ENCODE measurements around the gene SMCO2.

Gene SMCO2

DNA sequence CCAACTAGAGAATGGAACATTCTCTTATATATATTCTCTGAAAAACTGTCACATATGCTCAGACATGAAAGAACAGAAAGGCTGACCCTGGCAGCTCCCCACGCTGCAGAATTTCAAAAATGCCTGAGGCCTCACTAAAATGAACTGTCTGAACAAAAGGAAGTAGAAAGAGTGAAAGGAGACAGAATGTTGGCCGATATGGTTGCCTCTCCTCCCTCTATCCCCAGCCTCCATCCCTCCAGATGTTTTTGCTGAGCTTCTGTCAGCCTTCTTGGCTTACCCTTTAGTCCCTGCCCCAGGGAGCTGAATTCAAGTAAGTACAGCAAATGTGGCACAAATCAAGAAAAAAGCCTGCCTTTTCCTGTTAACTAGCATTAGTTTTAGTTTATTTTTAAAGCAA, 6.9 kb downstream of the SMCO2 start:
- no peak for DNase-seq (ENCODE audit: low read depth)

DNA sequence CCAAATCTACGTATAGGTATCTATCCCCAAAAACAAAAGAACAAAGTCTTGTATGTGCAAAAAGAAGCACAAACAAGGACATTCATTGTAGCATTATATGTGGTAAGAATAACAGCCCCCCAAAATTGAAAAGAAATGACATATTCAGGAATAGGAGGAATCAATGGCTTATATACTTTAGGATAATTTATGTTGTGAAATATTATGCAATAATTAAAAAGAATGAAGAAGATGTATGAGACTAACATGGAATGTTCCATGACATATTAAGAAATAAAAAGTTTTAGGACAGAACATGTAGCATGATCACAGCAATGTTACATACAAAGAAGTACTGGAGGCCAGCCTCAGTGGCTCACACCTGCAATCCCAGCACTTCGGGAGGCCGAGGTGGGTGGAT, 9.1 kb downstream of the SMCO2 start:
- no peak for DNase-seq (ENCODE audit: low read depth)

DNA sequence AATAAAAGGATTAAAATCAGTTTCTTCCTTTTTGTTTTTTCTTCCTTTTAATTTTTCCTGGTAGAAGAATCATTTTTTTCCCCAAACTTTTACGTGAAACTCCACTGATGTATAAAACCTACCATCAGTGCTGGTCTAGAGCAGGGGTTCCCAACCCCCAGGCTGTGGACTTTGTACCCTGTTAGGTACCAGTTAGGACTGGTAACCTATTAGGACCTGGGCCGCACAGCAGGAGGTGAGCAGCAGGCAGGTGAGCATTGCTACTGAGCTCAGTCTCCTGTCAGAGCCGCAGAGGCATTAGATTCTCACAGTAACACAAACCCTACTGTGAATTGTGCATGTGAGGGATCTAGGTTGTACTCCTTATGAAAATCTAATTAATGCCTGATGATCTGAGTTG, 10.1 kb downstream of the SMCO2 start:
- DNase-seq (ENCODE audit: low read depth), result no peak

DNA sequence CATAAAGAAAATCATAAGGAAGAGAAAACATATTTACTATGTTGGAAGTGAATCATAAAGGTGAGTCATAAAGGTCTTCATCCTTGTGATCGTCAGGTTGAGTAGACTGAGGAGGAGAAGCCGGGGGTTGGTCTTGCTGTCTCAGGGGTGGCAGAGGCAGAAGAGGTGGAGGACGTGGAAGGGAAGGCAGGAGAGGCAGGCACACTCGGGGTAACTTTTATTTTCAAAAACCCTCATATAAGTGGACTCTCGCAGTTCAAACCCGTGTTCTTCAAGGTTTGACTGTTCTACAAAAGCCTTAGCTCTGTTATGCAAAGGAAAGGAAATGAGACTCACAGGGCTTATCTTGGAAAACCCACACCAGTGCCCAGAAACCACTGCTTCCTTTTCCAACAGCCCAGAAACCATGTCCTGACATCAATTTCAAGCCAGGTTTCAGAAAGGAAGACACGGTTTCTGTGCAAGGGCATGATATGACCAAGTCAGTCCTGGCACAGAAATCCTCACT, 14.0 kb downstream of the SMCO2 start:
- no peak for DNase-seq (ENCODE audit: low read depth)

DNA sequence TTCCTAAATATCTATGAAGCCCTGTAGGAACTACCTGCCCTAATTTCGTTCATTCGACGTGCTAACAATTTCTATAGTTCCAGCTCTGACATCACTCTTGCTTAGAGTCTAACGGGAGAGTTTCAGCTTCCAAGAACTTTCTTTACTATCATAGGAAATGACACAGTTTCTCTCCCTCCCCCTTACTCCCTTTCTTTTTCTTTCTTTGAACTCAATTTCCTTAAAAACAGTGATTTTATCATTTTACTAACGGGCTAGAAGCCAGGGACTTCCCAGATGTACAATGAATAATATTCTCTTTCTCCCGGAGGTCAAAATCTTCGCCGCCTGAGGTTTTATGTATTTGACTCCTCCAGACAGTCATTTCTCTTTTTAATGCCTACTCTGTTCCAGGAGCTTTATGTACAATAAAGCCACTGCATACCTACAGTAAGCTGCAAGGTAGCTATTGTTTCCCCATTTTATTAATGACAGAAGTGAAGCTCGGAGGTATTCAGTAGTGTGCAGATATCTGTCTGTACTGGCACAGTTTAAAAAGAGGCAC, 15.7 kb downstream of the SMCO2 start:
- no peak for DNase-seq (ENCODE audit: low read depth)

DNA sequence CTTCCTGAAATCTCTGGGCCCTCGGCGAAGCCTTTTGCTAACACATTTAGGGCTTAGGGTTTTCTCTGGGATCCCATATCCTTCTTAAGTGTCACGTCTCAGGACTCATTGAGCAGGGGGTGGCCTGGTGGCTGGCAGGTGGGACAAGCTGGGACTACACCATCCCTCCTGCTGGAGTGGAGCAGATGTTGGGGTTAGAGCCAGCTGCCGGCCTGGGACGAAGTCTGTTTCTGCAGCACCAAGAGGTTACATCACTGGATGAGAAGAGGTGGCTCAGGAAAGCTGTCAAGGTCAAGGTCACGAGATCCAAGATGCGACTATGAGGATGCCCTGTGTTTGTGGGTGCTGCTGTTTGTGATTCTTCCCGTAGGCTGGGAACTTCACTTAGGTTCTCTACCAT, 16.3 kb downstream of the SMCO2 start:
- DNase-seq (ENCODE audit: low read depth), result no peak

DNA sequence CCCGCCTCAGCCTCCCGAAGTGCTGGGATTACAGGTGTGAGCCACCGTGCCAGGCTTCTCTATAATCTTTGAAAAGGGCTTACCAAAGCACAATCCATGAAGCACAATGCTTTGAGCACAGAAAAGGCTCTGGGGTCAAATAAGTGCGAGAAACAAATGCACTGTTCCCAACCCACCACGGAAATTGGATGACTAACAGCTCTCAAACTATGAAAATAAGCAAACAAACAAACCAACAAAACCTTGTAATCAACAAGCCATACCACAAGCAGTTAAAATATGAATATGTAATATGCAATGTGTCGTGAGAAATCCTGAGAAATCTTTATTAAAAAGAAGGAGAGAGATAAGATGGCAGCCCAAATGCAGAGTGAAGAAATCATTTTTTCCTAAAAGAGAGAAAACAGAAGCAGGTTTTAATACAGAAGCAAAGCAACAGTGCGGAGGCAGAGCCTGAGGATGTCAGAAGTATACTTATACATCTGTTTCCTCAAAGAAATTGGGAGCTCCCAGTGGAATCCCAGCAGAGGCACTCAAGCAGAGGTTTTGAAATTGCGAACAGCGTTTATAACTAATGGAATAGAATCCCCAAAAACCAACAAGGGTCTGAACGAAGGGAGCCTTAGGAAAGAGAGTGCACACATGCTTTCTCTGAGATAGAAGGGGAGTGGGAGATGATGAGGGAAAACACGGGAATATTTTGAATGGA, 17.1 kb downstream of the SMCO2 start:
- DNase-seq (ENCODE audit: low read depth), result no peak

DNA sequence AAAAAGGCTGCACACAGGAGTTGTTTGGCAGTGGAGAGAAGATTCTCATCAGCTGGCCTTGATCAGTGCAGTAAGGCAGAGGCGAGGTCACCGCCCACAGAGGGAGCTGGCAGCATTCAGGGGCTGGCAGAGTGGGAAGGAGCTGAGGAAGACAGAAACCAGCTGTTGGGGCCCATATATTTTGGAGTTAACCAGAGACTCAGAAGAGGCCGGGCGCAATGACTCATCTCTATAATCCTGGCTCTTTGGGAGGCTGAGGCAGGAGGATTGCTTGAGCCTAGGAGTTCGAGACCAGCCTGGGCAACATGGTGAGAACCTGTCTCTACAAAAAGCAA, 17.7 kb downstream of the SMCO2 start:
- no peak for DNase-seq (ENCODE audit: low read depth)

DNA sequence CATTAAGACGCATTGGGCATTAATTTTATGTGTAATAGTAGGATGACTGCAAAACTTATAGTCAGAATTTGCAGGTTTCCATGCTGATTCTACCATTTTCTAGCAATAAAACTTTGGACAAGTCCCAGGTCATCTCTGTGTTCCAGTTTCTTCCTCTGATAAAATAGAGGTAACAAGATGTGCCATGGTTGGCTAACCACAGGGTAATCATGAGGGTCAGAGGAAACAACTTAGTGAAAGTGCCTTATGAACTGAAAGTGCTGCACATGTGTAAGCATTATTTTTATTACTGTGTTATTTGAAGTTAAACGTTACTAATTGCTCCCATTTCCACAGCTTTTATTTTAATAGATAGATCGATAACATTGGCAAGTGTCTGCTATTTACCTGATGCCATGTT, 21.1 kb downstream of the SMCO2 start:
- DNase-seq (ENCODE audit: low read depth), result no peak

DNA sequence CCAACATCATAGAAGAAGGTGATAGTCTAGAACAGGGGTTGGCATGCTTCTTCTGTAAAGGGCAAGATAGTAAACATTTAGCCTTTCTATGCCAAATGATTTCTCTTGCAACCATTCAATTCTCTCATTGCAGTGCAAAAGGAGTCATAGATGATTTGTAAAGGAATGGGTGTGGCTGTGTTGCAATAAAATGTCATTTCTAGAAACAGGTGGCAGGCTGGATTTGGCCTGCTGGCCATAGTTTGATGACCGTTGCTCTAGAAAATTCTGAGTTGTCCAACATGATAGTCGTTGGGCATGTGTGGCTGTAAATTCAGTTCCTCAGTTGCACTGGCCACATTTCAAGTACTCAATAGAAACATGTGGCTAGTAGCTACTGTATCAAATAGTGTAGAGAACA, 21.7 kb downstream of the SMCO2 start:
- DNase-seq (ENCODE audit: low read depth), result no peak

DNA sequence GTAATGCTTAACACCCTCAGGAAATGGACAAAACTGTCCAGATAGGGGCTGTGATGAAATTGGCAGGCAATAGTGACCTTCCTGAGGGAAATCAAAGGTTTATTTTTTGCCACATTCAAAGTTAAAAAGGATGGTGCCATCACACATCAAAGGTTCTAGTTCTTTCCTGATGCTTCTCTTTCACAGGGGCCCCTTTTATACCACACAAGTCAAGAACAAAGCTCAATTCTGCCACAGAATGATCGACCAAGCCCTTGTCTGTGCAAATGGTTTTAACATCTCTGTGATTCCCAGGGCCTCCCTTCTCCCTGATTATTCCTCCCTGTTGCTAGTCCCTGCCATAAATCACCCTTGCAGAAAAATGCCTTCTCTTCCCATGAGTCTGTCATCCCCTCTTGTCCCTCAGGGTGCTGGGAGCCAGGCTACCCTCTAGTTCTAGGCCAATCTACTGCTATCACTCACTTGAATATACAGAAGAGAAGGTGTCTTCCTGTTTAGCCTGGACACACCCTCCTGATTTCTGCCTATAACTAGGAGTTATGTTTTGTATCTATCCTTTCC, 22.7 kb downstream of the SMCO2 start:
- no peak for DNase-seq (ENCODE audit: low read depth)

DNA sequence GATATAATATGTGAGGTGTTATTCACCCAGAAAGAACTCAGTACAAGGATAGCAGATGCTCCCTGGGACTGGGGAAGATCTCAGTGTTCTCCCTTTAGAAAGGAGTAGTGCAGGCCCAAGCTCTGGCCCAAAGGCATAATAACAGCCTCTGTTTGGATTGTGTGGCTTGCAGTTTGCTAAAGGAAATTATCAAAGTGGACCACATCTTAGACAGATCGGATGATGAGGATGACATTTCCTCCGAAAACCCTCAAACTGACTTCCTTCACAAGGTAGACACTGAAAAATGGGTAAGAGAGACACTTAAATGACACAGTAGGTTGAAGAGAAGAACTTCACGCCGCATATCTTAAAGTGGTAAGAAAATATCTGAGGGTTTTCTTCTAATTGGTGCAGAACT, 26.1 kb downstream of the SMCO2 start:
- no peak for DNase-seq (ENCODE audit: low read depth)

DNA sequence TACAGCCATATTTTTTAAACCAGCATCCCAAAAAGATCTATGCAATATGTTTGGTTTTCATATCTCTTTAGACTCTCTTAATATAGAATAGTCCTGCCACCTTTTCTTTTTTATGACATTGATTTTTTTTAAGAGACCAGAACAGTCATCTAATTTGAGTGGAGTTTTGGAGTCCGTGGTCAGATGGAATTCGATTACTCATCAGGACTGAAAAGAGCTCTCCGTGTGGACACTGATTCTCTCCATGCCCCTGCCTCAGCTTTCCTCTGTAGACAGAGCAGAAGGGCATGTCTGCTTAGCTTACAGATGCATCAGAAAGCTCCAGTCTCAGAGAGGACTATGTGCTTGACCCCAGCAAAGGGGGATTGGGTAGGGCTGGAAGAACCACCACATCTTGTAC, 27.8 kb downstream of the SMCO2 start:
- DNase-seq (ENCODE audit: low read depth), result no peak

DNA sequence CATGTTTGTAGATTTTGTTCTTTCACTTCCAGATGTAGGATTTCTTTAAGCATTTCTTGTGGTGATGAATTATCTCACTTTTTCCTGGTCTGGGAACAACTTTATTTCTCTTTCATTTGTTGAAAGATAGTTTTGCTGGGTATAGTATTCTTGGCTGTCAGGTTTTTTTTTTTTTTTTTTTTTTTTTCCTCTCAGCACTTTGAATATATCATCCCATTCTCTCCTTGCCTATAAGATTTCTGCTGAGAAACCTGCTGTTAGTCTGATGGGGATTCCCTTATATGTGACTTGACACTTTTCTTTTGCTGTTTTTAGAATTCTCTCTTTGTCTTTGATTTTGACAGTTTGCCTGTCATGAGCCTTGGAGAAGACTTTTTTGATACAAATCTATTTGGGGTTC, 30.5 kb downstream of the SMCO2 start:
- no peak for DNase-seq (ENCODE audit: low read depth)

DNA sequence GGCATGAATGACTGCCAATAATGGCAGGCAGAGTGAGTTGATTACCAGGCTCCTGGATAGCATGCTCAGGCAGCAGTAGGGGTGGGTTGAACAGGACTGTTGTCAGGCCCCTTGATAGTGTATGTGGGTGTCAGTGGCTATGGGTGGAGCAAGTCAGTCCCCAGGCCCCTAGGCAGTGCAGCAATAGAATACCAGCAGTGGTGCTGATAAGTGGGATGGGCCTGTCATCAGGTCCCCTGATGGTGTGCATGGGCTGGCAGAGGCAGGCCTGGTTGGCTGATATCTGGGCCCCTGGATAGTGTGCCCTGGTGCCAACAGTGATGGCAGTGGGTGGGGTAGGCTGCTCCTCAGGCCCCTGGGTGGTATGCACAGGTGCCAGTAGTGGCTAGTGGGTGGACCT, 32.4 kb downstream of the SMCO2 start:
- DNase-seq (ENCODE audit: low read depth), result no peak

DNA sequence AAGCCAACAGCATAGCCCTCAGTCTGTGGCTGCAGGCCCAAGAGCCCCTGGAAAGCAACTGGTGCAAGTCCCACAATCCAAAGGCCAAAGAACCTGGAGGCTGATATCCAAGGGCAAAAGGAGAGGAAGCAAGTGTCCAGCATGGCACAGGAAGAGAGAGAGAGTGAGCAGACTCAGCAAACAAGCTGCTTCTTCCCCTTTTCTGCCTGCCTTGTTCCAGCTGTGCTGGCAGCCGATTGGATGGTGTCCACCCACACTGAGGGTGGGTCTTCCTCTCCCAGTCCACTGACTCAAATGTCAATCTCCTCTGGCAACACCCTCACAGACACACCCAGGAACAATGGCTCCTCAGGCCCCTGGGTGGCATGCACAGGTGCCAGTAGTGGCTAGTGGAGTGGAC, 33.5 kb downstream of the SMCO2 start:
- no peak for DNase-seq (ENCODE audit: low read depth)

DNA sequence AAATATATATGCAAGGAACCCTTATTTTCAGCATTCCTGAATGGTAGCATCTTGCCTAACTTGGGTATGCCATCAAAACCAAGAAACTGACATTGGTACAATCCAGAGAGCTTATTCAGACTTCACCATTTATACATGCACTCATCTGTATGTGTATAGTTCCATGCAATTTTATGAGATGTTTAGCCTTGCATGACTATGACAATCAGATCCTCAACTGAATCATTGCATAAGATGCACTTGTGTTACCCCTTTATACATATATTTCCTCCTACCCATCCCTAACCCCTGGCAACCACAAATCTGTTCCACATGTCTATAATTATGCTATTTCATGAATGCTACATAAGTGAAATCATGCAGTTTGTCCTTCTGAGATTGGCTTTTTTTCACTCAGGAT, 40.4 kb downstream of the SMCO2 start:
- no peak for DNase-seq (ENCODE audit: low read depth)

DNA sequence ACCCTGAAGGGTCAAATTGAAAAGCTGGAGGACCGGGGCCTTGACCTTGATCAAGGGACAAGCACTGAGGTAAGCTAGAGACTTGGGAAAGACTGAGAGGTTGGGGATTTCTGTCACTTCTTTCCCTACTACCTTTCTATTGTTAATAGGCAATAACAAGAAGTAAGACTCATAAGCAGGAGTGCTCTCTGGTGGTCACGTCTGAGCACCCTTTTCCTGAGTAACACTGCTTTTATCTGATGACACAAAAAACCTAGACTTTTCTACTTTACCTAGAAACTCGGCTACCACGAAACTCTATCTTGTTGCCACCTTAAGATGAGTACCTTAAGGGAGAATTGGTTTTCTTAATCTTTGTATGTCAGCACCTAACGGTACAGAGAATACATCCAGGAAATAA, 41.9 kb downstream of the SMCO2 start:
- no peak for DNase-seq (ENCODE audit: low read depth)

DNA sequence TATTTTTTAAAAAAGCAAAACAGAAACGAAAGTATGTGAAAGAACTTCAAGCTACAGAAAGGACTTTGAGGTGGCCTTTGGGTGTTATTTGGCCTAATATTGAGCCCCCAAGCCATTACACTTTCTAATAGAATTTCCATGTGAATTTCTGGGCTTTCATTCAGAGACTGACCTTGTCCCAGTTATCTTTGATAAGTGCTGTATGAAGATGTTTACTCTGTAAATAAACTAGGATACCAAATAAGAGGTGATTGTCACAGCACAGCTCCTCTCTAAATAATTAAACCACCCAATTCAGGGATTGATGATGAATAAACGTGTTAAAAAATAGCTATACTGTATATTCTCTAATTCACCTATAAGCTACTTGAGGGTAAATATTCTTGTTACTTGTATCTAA, 44.7 kb downstream of the SMCO2 start:
- no peak for DNase-seq (ENCODE audit: low read depth)

DNA sequence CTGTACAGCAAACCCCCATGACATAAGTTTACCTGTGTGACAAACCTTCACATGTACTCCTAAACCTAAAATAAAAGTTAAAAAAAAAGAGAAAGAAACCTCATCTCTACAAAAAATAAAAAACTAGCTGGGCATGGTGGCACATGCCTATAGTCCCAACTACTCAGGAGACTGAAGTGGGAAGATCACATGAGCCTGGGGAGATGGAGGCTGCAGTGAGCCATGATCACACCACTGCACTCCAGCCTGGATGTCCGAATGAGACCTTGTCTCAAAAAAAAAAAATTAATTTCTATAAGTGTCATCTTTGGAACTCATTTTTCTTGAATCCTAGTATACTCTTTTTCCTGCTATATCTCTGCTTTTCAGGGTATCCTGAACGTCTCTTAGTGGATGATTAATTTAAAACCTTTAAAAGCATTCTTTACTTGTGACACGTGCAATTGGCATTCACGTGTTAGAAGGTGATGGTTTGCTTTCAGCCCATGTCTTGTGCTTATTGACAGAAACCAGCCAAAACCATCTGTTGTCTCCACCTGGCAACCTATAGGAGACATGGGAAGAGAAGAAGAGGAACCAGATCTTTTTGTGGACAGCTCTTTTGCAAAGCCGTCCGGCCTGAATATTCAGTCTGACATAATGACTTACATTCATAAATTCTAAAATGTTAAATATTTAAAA, 46.9 kb downstream of the SMCO2 start:
- no peak for DNase-seq (ENCODE audit: low read depth)

DNA sequence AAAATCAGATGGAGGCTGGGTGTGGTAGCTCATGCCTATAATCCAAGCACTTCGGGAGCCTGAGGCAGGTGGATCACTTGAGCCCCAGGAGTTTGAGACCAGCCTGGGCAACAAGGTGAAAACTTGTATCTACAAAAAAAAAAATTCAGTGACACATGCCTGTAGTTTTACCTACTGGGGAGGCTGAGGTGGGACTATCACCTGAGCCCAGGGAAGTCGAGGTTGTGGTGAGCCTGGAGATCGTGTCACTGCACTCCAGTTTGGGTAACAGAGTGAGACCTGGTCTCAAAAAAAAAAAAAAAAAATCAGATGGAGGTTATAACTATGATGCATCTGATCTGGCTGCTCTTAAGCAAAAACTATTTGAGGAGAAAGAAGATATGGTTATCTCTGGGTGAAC, 50.9 kb downstream of the SMCO2 start:
- no peak for DNase-seq (ENCODE audit: low read depth)

DNA sequence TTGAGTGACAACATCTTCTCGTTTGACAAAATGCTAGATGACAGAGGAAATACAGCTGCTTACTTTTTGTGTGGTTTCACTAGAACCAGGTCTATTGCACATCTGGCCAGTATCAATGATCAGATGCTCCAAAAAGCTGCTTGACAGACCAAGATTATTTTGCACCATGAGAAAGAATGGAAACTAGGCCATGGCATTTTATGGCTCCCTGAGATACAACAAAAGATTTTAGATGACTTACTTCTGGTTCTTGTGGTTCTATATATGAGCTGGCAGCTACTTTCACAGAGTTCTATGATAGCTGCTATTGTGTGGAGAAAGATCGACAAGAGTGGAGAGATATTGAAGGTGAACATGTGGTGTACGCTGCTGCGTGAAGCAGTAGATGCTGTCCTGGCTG, 51.6 kb downstream of the SMCO2 start:
- DNase-seq (ENCODE audit: low read depth), result no peak

DNA sequence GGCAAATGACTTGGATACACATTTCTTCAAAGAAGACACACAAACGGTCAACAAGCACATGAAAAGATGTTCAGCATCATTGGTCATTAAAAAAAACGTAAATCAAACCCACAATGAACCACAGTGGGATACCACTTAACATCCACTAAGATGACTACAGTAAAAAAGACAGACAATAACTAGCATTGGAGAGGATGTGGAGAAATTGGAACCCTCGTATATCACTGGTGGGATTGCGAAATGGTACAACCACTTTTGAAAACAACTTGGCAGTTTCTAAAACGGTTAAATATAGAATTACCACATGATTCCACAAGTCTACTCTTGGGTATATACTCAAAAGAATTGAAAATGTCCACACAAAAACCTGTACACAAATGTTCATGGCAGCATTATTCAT, 52.2 kb downstream of the SMCO2 start:
- DNase-seq (ENCODE audit: low read depth), result no peak

Measured in T follicular helper cell (primary cell).